Activated naive CD8-positive, alpha-beta T cell treated with anti-CD3 and anti-CD28 coated beads, Interleukin-2, amount 10 ng/mL, durations not matched to agents 7 days and 5 days (primary cell): ENCODE results near the gene PCDHGB7. TPM values are rescaled to one million over a fixed set of nuclear protein-coding genes. Genes with fewer than 3 reads are reported as not detected.
"Not testable (repeated sequence)": the region's sequence is repeated elsewhere in the genome, so short reads cannot be mapped to it uniquely, and the experiment has no call there.

Experiments
- ATAC-seq: fragments of 150-1000 bp; cut with Tn5 transposase; one replicate; pipeline ENCODE4 v1.10.0; 2021; ENCODE audit warnings: low read depth, moderate library complexity
- POLR2A ChIA-PET: fragments of 350-600 bp; sonication (Branson Sonifier 250); formaldehyde crosslinking; loops from one replicate; lab custom pipeline; 2021; ENCODE audit warnings: antibody characterized with exemption; lab: Charles Lee
- DNase-seq: peaks from one replicate; pipeline ENCODE4 v3.0.0; 2021
- H3K27ac Mint-ChIP-seq: one replicate; pipeline ENCODE4 v1.8.0; 2022; ENCODE audit warnings: mild to moderate bottlenecking, mixed read lengths
- H3K27me3 Mint-ChIP-seq: one replicate; pipeline ENCODE4 v1.8.0; 2022; ENCODE audit warnings: mild to moderate bottlenecking, moderate library complexity, mixed read lengths
- H3K36me3 Mint-ChIP-seq: one replicate; pipeline ENCODE4 v1.8.0; 2021; ENCODE audit warnings: mild to moderate bottlenecking, mixed read lengths
- H3K4me1 Mint-ChIP-seq: one replicate; pipeline ENCODE4 v1.8.0; 2021; ENCODE audit warnings: mixed read lengths
- H3K4me3 Mint-ChIP-seq: one replicate; pipeline ENCODE4 v1.8.0; 2022; ENCODE audit warnings: mild to moderate bottlenecking, moderate library complexity, mixed read lengths
- H3K9me3 Mint-ChIP-seq: one replicate; pipeline ENCODE4 v1.8.0; 2021; ENCODE audit warnings: mixed read lengths
- total RNA-seq, 2 experiments: library from RNA; stranded (reverse); gene quantifications; one replicate each; pipeline ENCODE4 v1.2.3, GENCODE V29; 2021

The PCDHGB7 gene
- total RNA-seq: under 1 TPM in 1 of 2 experiments, not detected in 1; 0.11 TPM

DNA sequence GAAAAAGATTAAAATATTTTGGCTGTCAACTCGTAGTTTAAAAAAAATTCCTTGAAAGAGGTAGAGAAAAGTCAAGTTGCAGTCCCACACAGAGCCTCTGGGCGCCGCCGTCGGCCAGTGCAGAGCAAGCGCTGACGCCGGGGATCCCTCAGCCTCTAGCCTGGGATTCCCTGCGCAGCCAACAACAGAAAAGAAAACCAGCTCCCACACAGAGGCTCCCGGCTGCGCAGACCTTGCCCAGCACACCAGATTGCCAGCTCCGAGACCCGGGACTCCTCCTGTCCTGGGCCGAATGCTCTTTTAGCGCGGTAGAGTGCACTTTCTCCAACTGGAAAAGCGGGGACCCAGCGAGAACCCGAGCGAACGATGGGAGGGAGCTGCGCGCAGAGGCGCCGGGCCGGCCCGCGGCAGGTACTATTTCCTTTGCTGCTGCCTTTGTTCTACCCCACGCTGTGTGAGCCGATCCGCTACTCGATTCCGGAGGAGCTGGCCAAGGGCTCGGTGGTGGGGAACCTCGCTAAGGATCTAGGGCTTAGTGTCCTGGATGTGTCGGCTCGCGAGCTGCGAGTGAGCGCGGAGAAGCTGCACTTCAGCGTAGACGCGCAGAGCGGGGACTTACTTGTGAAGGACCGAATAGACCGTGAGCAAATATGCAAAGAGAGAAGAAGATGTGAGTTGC is at the start of gene PCDHGB7:
TSS of gene PCDHGB7 (plus strand) at position 184 of the 679 bp plus-strand sequence. CDS start at position 367, 183 bp downstream.
- DNase-seq, POLR2A ChIA-PET, H3K36me3 Mint-ChIP-seq: not testable (repeated sequence)
- Mint-ChIP-seq H3K9me3 (peaks cover 15% of the 10 kb centered on the region), H3K4me3 (peak within 1 kb of the TSS; percentile 71), H3K27ac (peak within 1 kb of the TSS; percentile 54), H3K27me3 (peaks cover 80% of the 10 kb centered on the region), H3K4me1 (peaks cover 18% of the 10 kb centered on the region)
- peak; percentile 52 for ATAC-seq

GRCh38 chr5:141369994-141370848 is 47.3 kb upstream of the PCDHGB7 start, which contains the start of gene PCDHGB3:
PCDHGB3 (plus strand) TSS chr5:141370242; CDS start chr5:141370395, 153 bp downstream.
- peaks cover 4% of the 10 kb centered on the region for H3K4me1 Mint-ChIP-seq
- POLR2A ChIA-PET: interaction anchor here (0.6 kb wide), 1 partner anchor 17 kb away, joined by 3 read pairs; no protein-coding TSS in a partner anchor
- H3K4me3 Mint-ChIP-seq: peak within 1 kb of the TSS; percentile 59
- peaks cover 24% of the 10 kb centered on the region for H3K9me3 Mint-ChIP-seq
- H3K27ac Mint-ChIP-seq: no peak within 1 kb of the TSS
- peaks cover 49% of the 10 kb centered on the region for H3K27me3 Mint-ChIP-seq
- DNase-seq (peak; percentile 27), ATAC-seq (peak; percentile 60)
- peaks cover 5% of the 10 kb centered on the region for H3K36me3 Mint-ChIP-seq

GRCh38 chr5:141371572-141372475 is 45.7 kb upstream of the PCDHGB7 start:
- Mint-ChIP-seq H3K9me3 (peaks cover 26% of the 10 kb centered on the region), H3K4me1 (peaks cover 4% of the 10 kb centered on the region), H3K27ac (no peak overlapping the region), H3K27me3 (peaks cover 42% of the 10 kb centered on the region), H3K36me3 (no peaks in the 10 kb centered on the region), H3K4me3 (no peak overlapping the region)
- POLR2A ChIA-PET: no interaction called here
- DNase-seq (no peak), ATAC-seq (no peak)

DNA sequence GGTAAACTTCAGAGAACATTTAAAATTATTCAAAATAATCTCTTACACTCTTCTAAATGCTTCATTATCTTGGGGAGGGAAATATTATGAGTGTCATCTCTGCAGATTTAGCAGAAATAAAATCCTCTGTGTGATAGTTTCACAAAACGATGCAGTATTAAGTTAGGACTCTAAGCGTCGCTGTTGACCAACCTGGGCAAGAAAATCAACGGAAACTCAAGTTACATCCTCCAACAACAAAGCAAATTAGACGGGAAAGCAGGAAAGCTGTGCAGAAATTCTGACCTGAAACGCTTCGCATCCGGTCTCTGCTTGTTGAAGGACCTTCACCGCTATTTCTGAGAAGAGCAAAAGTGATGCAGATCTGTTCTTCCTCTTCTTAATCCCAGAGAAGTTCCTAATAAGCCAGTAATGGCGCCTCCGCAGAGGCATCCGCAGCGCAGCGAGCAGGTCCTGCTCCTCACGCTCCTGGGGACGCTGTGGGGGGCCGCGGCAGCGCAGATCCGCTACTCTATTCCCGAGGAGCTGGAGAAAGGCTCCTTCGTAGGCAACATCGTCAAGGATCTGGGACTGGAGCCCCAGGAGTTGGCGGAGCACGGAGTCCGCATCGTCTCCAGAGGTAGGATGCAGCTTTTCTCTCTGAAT is 43.7 kb upstream of the PCDHGB7 start, which contains the start of gene PCDHGA6:
TSS of gene PCDHGA6 (plus strand) at position 219 of the 645 bp plus-strand sequence. CDS start at position 412, 193 bp downstream.
- DNase-seq (no peak), ATAC-seq (no peak)
- no peaks in the 10 kb centered on the region for H3K36me3 Mint-ChIP-seq
- H3K27ac Mint-ChIP-seq: no peak within 1 kb of the TSS
- H3K9me3 Mint-ChIP-seq: peaks cover 28% of the 10 kb centered on the region
- peak within 1 kb of the TSS; percentile 39 for H3K4me3 Mint-ChIP-seq
- POLR2A ChIA-PET: interaction anchor here (0.9 kb wide), 1 partner anchor 53 kb away, joined by 3 read pairs; the partner anchor contains the start of gene TAF7
- H3K27me3 Mint-ChIP-seq: peaks cover 39% of the 10 kb centered on the region
- H3K4me1 Mint-ChIP-seq: peaks cover 4% of the 10 kb centered on the region

GRCh38 chr5:141374627-141375026 is 42.9 kb upstream of the PCDHGB7 start:
- ATAC-seq (no peak), DNase-seq (no peak)
- peaks cover 35% of the 10 kb centered on the region for H3K27me3 Mint-ChIP-seq
- peaks cover 4% of the 10 kb centered on the region for H3K4me1 Mint-ChIP-seq
- H3K27ac Mint-ChIP-seq: no peak overlapping the region
- POLR2A ChIA-PET: no interaction called here
- H3K9me3 Mint-ChIP-seq: peaks cover 29% of the 10 kb centered on the region
- no peak overlapping the region for H3K4me3 Mint-ChIP-seq
- no peaks in the 10 kb centered on the region for H3K36me3 Mint-ChIP-seq

GRCh38 chr5:141375444-141376155 is 41.9 kb upstream of the PCDHGB7 start:
- POLR2A ChIA-PET: interaction anchor here (0.6 kb wide), 1 partner anchor 55 kb away, joined by 3 read pairs; the partner anchor contains the start of gene TAF7
- Mint-ChIP-seq H3K27me3 (peaks cover 35% of the 10 kb centered on the region), H3K9me3 (peaks cover 33% of the 10 kb centered on the region)
- not testable (repeated sequence) for DNase-seq, H3K27ac Mint-ChIP-seq, H3K4me1 Mint-ChIP-seq, ATAC-seq, H3K36me3 Mint-ChIP-seq, H3K4me3 Mint-ChIP-seq

- peak within 1 kb of the TSS; percentile 64 for H3K4me3 Mint-ChIP-seq
- H3K27me3 Mint-ChIP-seq: peaks cover 27% of the 10 kb centered on the region
- peaks cover 14% of the 10 kb centered on the region for H3K9me3 Mint-ChIP-seq
- POLR2A ChIA-PET: no interaction called here
- no peak for DNase-seq
- no peaks in the 10 kb centered on the region for H3K36me3 Mint-ChIP-seq
- H3K27ac Mint-ChIP-seq: no peak within 1 kb of the TSS
- H3K4me1 Mint-ChIP-seq: no peaks in the 10 kb centered on the region
- ATAC-seq: no peak
Observed at GRCh38 chr5:141382469-141383294, 34.8 kb upstream of the PCDHGB7 start, which contains the start of gene PCDHGA7. PCDHGA7 (plus strand) TSS chr5:141382742; CDS start chr5:141382900, 158 bp downstream.

- H3K4me1 Mint-ChIP-seq: no peaks in the 10 kb centered on the region
- peaks cover 29% of the 10 kb centered on the region for H3K27me3 Mint-ChIP-seq
Observed at GRCh38 chr5:141383345-141383744, 34.1 kb upstream of the PCDHGB7 start.

DNA sequence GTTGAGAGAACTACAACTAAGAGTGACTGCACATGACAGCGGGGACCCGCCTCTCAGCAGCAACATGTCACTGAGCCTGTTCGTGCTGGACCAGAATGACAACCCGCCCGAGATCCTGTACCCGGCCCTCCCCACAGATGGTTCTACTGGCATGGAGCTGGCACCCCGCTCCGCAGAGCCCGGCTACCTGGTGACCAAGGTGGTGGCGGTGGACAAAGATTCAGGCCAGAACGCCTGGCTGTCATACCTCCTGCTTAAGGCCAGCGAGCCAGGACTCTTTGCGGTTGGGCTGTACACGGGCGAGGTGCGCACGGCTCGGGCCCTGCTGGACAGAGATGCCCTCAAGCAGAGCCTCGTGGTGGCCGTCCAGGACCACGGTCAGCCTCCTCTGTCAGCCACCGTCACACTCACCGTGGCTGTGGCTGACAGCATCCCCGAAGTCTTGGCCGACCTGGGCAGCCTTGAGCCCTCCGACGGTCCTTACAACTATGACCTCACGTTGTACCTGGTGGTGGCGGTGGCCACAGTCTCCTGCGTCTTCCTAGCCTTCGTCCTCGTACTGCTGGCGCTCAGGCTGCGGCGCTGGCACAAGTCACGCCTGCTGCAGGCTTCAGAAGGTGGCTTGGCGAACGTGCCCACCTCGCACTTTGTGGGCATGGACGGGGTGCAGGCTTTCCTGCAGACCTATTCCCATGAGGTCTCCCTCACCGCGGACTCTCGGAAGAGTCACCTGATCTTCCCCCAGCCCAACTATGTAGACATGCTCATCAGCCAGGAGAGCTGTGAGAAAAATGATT is 32.8 kb upstream of the PCDHGB7 start:
- H3K9me3 Mint-ChIP-seq: peaks cover 19% of the 10 kb centered on the region

More at GRCh38 chr5:141383345-141383744, 34.1 kb upstream of the PCDHGB7 start:
- no peak overlapping the region for H3K27ac Mint-ChIP-seq
- POLR2A ChIA-PET: no interaction called here
- ATAC-seq (no peak), DNase-seq (no peak)
- no peak overlapping the region for H3K4me3 Mint-ChIP-seq
- peaks cover 16% of the 10 kb centered on the region for H3K9me3 Mint-ChIP-seq
- peaks cover under 1% of the 10 kb centered on the region for H3K36me3 Mint-ChIP-seq

DNA sequence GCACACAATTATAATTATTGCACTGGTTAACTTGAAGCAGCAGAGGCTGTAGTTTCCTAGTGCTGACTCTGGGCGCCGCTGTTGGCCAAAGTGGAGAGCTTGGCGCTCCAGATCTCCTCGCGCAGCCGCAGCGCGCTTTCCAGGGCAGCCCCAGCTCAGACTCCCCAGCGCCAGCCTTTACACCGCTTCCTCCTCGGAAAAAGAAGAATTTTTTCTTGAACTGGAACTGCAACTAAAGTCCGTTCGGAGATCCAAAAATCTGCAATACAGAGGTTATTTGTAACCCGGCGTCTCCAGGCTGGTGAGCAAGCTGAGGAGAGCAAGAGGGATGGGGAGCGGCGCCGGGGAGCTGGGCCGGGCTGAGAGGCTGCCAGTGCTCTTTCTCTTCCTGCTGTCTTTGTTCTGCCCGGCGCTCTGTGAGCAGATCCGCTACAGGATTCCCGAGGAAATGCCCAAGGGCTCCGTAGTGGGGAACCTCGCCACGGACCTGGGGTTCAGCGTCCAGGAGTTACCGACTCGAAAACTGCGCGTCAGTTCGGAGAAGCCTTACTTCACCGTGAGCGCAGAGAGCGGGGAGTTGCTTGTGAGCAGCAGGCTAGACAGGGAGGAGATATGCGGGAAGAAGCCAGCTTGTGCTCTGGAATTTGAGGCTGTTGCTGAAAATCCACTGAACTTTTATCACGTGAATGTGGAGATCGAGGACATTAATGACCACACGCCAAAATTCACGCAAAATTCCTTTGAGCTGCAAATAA is 29.7 kb upstream of the PCDHGB7 start, which contains the start of gene PCDHGB4:
TSS of gene PCDHGB4 (plus strand) at position 142 of the 755 bp plus-strand sequence. CDS start at position 329, 187 bp downstream.
- H3K4me3 Mint-ChIP-seq: peak within 1 kb of the TSS; percentile 30
- H3K27me3 Mint-ChIP-seq: peaks cover 36% of the 10 kb centered on the region
- H3K4me1 Mint-ChIP-seq, POLR2A ChIA-PET, H3K36me3 Mint-ChIP-seq: not testable (repeated sequence)
- peak within 1 kb of the TSS; percentile 56 for H3K27ac Mint-ChIP-seq
- DNase-seq: peak; percentile 52
- H3K9me3 Mint-ChIP-seq: peaks cover 18% of the 10 kb centered on the region
- ATAC-seq: peak; percentile 58

More for the DNA sequence above, 32.8 kb upstream of the PCDHGB7 start:
- POLR2A ChIA-PET: no interaction called here
- Mint-ChIP-seq H3K4me1 (no peaks in the 10 kb centered on the region), H3K4me3 (no peak overlapping the region), H3K36me3 (peaks cover 3% of the 10 kb centered on the region), H3K27ac (no peak overlapping the region), H3K27me3 (peaks cover 38% of the 10 kb centered on the region)
- DNase-seq: no peak
- ATAC-seq: no peak
